ENCODE measurements around the gene SLC35F3.

DNA sequence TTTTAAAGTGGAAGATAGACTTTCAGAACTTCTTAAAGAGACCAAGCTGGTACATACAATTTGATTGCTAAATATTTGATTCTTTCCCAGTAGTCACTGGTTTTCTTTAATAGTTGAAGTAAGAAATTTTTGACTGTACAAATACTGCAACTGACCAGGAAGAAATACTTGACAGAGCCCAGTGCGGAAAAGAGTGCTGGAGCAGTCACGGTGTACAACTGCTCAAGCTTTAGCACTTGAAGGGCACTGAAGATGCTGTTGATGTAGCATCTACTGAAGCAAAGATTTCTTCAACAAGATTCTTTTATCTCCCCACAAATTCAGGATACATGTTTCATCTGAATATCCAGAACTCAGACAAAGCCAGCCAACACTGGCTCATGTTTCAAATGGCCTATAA is 41.5 kb downstream of the SLC35F3 start:
- TF ChIP-seq, protein P1, sequence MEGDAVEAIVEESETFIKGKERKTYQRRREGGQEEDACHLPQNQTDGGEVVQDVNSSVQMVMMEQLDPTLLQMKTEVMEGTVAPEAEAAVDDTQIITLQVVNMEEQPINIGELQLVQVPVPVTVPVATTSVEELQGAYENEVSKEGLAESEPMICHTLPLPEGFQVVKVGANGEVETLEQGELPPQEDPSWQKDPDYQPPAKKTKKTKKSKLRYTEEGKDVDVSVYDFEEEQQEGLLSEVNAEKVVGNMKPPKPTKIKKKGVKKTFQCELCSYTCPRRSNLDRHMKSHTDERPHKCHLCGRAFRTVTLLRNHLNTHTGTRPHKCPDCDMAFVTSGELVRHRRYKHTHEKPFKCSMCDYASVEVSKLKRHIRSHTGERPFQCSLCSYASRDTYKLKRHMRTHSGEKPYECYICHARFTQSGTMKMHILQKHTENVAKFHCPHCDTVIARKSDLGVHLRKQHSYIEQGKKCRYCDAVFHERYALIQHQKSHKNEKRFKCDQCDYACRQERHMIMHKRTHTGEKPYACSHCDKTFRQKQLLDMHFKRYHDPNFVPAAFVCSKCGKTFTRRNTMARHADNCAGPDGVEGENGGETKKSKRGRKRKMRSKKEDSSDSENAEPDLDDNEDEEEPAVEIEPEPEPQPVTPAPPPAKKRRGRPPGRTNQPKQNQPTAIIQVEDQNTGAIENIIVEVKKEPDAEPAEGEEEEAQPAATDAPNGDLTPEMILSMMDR (IDR thresholded peaks at IDR 0.05 in 4 of 5, conservative IDR thresholded peaks at IDR 0.05 in 1 of 5) = no peak
- TF ChIP-seq POLR2A (IDR thresholded peaks at IDR 0.05) = no peak
